Activated naive CD4-positive, alpha-beta T cell treated with anti-CD3 and anti-CD28 coated beads, Interleukin-2, amount 50 U/mL, for 16 hours (primary cell): ENCODE results near the gene ARMH4.

Source experiments
- DNase-seq: peaks from one replicate; pipeline ENCODE4 v3.0.0-alpha.2; 2020

ARMH4 gene

GRCh38 chr14:58026967-58027366 is 125.0 kb downstream of the ARMH4 start:
- DNase-seq = no peak

- DNase-seq = no peak
Measured at GRCh38 chr14:58026219-58026618, 125.8 kb downstream of the ARMH4 start.

DNA sequence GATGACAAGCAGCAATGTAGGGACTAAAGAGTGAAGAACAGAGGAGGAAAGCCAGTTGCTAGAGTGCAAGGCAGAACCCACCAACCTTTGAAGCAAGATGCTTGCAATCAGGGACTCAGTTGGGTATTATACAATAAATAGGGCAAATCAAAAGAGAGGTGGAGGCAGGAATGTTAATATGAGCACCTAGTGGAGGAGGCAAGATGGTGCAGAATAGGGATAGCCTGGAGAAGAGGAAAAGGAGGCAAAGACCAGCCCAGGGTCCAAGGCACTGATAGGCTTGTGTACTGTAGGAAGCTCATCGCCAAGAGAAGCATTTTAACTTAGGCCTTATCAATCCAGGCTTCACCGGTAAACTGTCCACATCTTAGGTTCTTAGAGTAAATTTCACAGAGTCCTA is 137.2 kb downstream of the ARMH4 start:
- no peak for DNase-seq

DNA sequence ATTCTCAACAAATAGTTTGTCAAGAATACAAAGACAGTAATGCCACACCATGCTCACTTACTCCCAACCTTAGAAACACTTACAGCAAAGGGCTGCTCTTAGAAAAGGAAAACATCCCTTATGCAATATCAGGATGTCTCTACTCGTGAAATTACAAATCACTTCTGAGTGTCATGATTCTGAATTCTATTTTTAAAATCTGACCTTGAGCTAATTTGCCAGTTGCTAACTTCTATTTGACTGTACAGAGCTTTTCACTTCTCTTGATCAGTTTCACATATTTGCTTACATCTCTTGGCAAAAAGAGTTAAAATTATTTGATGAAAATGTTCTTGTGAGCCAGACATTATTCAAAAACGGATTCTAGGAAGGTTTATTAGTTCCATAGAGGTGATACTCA is 149.4 kb downstream of the ARMH4 start:
- no peak for DNase-seq

DNA sequence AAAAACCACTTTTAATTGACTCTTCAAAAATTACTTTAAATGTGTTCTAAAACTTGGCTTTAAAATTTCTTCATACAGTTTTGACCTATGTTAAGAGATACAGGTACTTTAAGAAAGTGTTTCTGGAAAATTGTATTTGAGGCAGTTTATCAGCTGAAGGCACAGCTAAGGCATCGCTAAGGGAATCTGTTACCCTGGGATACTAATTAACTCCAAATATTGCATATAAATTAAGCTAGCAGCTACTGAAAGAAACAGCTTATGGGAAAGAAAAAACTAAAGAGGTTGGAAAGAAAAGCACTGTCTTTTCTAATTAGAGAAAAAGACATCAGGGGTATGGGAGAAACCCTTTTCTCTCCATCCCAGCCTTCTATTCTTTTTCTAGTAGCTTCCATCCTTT is 152.0 kb downstream of the ARMH4 start:
- no peak for DNase-seq

- DNase-seq = no peak
Measured at GRCh38 chr14:57999471-57999870, 152.5 kb downstream of the ARMH4 start.

DNA sequence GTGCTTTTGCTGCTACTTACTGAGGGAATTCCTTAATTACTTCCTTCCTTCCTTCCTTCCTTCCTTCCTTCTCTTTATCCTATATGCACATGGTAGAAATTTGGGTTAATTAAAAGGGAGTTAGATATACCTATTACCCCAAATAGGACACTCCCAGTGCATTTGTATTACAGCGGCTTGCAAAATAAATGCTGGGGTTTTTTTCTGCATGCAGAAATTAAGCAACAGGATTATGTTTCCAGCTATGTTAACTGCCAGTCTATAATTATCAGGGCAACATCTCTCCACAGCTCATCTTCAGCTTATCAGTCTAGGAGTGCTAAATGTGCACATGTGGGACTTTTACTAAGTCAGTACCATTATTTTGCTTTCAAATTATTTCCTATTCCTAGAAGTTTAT is 153.2 kb downstream of the ARMH4 start:
- no peak for DNase-seq

DNA sequence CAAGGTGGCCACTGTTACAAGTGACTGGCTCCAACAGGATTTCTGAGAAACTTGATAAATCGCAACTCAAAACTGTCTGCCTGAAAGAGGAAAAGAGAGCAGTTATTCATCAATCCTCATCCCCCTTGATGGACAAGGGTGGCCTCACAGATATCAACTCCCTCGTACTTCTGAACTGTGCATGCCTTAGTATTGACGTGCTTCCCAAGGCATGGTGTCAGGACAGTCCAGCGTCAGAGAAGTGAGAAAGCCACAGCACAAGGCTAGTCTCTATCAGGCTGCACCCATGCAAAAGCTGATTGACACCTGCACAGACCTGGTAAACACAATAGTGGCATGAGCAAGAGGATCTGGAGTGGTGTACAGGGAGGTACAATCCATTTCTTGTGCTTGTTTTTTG is 160.7 kb downstream of the ARMH4 start:
- no peak for DNase-seq

DNA sequence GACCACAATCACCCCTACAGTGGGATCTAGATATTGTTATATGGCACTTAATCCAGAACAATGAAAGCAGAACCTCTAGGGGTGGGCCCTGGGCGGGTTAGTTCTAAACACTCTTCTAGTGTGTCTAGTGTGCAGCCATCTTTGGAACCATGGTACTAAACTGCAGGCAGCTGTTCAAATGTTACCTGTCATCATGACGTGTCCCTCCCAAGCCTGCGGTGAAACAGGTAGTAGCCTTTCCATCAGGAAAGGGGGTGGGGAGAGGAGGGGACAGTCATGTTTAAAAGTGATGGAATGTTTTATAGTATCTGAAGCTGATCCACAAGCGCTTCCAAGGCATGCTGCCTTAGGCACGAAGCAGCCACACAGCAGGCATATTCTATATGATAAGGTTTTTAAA is 163.6 kb downstream of the ARMH4 start:
- no peak for DNase-seq

DNA sequence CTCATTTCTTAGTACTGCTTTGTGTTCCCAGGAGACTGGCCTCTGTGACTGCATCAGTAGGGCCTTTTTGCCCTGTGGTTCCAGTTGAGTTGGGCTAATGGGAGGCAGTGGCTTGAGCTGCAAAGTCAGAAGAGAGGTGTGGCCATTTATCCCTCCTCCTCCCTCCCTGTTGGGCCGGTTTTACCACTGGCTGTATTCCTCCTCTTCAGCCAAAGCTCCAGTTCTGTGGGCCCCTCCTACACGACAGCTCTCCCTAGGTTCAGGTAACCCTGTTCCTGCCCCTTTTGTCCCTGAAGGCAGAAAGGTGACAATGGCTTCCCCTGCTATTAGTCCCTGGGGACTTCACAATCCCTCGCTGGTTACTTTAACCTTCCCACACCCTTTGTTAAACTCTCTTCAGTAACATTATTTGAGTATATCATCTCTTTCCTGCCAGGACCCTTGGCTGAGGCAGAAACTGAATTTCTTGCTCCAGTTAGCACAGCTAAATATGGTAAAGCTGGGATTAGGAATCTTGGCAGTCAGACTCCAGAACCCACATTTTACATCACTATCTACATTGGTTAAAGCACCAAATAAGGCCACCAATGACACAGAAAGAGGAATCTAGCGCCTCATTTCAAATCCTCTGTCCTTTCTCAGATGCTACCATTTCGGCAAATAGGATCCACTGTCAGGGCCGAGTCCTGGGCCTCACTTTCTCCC is 164.3 kb downstream of the ARMH4 start:
- DNase-seq = no peak

DNA sequence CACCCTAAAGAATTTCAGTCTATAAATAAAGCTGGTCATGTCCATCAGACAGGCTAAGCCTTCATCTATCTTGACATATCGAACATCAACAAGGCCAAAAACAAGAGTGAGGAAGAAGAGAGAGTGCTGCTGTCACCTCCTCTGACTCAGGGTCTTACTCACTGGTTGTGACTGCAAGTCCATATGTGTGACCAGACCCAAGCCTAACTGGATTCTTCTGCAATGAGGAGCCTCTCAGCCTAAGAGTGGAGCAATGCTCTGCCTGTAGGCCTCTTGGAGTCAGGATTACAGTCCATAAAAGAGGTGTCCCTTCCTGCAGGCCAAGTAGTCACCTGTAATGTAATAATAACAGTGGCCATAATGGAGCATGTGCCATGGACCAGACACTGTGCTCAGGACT is 165.0 kb downstream of the ARMH4 start:
- DNase-seq = no peak

GRCh38 chr14:57982804-57983634 is 169.0 kb downstream of the ARMH4 start:
- no peak for DNase-seq

DNA sequence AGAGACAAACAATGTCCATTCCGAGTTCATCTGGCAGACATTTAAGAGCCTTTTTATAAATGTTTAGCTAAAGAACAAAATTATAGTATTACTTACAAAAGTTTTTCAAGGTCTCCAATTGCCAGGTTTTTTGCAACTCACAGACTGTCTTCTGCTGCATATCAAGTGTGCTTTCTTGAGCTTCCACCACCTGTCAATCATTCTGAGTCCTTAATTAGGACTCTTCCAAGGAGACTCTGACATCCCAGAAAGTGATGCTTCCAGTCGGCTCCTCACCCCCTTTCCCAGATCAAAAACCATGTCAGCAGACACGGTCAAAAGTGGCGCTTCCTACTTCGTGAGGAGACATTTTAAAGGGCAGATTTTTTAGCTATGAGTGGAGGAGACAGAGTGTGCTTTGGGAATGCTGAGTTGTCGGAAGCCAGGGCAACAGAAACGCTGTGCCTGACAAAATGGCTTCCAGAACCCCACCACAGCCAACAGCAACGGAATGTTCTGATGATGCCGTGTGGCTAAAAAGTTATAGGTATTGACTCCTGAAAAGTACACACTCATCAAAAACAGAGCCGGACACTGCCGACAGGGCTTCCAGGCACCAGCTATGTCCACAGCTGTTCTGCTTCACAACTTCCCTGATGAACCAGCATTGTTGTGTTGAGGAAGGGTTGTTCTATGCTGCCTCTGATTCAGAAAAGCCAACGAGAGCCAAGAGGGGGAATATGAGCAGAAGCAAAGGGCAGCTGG is 170.0 kb downstream of the ARMH4 start:
- no peak for DNase-seq

DNA sequence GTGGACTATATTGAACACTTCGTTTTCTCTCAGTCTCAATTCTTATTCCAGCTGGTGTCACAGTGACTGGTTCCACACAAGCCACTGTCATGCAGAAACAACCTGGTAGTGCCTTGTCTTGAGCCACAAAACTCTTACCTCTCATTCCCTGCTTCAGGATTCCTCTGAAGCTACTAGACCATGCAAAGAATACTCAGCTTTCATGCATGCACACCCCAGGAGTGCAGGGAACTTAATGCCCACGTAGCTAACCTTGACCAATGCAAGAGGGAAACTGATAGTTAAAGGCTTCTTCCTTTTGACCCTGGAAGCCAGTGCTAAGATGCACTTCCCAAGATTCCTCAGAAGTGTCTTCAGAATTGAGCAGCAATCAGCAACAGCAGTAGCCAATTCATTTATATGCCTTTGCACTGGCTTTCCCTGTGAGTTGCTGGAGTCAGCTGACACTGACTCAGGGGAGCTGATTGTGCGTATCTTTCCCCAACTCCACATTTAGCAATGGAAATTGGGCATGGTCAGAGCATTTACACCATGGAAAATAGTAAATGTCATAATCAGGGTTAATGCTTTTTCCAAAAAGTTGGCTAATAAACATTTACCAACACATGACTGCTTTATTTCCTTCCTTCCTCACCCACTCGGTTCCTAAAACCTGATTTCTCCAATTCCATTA is 172.5 kb downstream of the ARMH4 start:
- DNase-seq = no peak

DNA sequence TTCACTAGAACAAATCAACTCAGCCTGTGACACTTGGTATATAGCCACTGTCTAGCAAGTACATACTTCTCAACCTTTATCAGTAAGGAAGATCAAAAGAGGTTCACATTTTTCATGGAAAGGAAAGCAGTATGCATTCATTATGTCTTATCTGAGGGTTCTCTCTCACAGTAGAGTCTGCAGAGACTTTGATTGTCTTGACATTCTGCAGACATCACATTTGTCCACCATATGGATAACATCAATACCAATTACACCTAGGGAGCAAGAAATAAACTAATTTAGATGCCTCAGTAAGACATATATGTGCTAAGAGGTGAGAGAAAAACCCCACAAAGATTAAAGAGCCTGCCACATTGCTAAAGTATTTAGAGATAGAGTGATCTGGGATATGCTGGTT is 175.3 kb downstream of the ARMH4 start:
- no peak for DNase-seq

DNA sequence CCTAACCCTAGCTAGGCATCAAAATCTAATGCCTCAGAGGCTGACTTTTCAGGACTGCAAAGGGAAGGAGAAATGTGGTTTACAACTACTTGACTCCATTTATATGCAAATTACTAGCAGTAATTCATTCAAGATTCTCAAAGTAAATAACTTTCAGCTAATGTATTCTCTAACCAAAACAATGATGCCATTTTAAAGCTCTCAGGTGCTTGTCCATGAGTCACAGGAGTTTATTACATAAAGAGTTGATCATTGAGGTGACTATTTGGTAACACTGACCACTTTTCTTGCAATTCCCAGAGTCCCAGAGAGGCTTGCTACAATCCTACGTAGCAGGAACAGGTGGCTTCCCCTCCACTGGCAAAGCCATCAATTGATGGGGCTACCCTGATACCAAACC is 177.1 kb downstream of the ARMH4 start:
- DNase-seq = no peak

DNA sequence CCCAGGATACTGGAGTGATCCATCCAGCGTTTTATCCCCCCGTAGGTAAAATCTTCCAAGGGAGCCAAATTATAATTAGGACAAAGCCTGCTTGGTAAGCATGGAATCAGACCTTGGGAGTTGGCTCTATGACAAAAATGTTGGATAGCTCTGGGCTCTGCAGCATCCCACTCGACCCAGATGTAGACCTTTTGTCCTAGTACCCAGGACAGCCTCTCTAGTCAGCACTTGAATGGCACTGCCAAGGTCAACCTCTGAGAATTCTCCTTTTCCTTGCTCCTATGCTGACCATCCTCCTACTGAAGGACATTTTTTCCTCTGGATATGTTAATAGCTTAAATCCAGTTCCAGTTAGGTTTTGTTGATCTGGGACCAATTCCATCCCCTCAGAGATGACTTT is 181.4 kb downstream of the ARMH4 start:
- DNase-seq = no peak

GRCh38 chr14:57970175-57970574 is 181.8 kb downstream of the ARMH4 start:
- DNase-seq = no peak

- DNase-seq = no peak
Measured at GRCh38 chr14:57963071-57963470, 188.9 kb downstream of the ARMH4 start.

GRCh38 chr14:57962325-57963035 is 189.5 kb downstream of the ARMH4 start:
- DNase-seq = no peak

DNA sequence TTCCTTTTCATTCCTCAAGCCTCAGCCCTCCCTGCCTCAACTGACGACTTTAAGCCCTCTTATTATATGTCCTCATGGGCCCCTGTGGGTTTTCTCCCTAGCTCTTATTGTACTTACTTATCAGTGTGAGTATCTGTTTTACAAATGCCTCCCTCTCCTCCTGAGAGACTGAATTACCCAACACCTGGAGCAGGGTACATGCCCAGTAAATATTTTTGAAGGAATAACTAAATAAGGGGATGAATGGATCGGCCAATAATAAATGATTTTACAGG is 190.3 kb downstream of the ARMH4 start:
- no peak for DNase-seq

DNA sequence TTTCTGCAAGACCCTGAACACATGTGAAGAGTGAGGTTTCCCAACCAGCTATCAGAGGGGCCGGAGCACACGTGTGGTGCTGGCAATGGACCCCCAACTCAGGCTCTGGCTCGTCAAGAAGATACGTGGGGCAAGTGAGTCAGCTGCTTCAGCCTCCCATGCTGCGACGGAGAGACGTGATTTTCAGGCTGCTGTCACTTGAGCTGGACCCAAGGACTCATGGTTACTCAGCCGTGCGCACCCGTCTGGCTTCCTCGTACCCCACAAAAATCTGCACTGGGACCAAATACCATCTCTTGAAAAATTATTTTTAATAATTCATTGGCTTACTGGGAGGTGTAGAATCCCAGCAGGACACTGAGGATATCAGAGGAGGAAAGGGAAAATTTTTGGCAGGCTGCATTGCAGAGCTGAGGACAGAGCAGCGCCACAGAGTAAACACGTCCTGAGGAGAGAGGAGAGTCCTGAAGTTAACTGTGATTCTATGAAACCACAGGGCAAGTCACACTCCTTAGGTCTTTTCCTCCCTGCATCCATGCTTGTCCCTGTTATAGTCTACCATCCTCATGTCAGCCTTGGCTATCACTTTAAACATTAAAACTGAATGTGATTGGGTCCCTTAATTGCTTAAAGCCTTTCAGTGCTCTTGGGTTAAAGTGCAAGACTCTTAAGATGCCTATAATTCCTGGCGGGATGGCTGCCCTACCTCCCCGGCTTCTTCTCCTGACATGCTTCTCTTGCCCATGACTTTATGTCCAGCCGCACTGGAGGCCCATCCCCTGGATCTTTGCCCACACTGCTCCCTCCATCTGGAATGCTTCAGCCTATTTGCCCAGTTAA is 190.8 kb downstream of the ARMH4 start:
- DNase-seq = no peak
